ENCODE measurements around the gene USP6NL.

The USP6NL gene

GRCh38 chr10:11593612-11594011 lies 17.8 kb downstream of the USP6NL start:
- DNase-seq (ENCODE audit: low spot score): no peak

- no peak for DNase-seq (ENCODE audit: low spot score)
These were observed 21.7 kb downstream of the USP6NL start for GRCh38 chr10:11589738-11590137.

GRCh38 chr10:11588873-11589574 lies 22.4 kb downstream of the USP6NL start:
- no peak for DNase-seq (ENCODE audit: low spot score)

- DNase-seq (ENCODE audit: low spot score): no peak
These were observed 23.7 kb downstream of the USP6NL start for GRCh38 chr10:11587722-11588259.

GRCh38 chr10:11586170-11586569 lies 25.3 kb downstream of the USP6NL start:
- no peak for DNase-seq (ENCODE audit: low spot score)

- no peak for DNase-seq (ENCODE audit: low spot score)
These were observed 30.2 kb downstream of the USP6NL start for GRCh38 chr10:11581213-11581612.

GRCh38 chr10:11579885-11580284 lies 31.6 kb downstream of the USP6NL start:
- DNase-seq (ENCODE audit: low spot score): no peak

- no peak for DNase-seq (ENCODE audit: low spot score)
These were observed 32.6 kb downstream of the USP6NL start for GRCh38 chr10:11578802-11579255.

- DNase-seq (ENCODE audit: low spot score): no peak
These were observed 35.2 kb downstream of the USP6NL start for GRCh38 chr10:11576092-11576809.

- DNase-seq (ENCODE audit: low spot score): no peak
These were observed 38.0 kb downstream of the USP6NL start for GRCh38 chr10:11573497-11573896.

GRCh38 chr10:11570751-11571150 lies 40.7 kb downstream of the USP6NL start:
- no peak for DNase-seq (ENCODE audit: low spot score)

GRCh38 chr10:11569471-11569870 lies 42.0 kb downstream of the USP6NL start:
- no peak for DNase-seq (ENCODE audit: low spot score)

GRCh38 chr10:11568578-11568977 lies 42.9 kb downstream of the USP6NL start:
- no peak for DNase-seq (ENCODE audit: low spot score)

GRCh38 chr10:11564741-11565140 lies 46.7 kb downstream of the USP6NL start:
- no peak for DNase-seq (ENCODE audit: low spot score)

GRCh38 chr10:11563936-11564335 lies 47.5 kb downstream of the USP6NL start:
- DNase-seq (ENCODE audit: low spot score): no peak

- no peak for DNase-seq (ENCODE audit: low spot score)
These were observed 48.6 kb downstream of the USP6NL start for GRCh38 chr10:11562888-11563287.

GRCh38 chr10:11560076-11560709 lies 51.3 kb downstream of the USP6NL start:
- no peak for DNase-seq (ENCODE audit: low spot score)

- no peak for DNase-seq (ENCODE audit: low spot score)
These were observed 53.5 kb downstream of the USP6NL start for GRCh38 chr10:11557967-11558366.

- DNase-seq (ENCODE audit: low spot score): no peak
These were observed 53.9 kb downstream of the USP6NL start for GRCh38 chr10:11557513-11557912.

- no peak for DNase-seq (ENCODE audit: low spot score)
These were observed 55.9 kb downstream of the USP6NL start for GRCh38 chr10:11555556-11555955.

GRCh38 chr10:11553773-11554381 lies 57.6 kb downstream of the USP6NL start:
- DNase-seq (ENCODE audit: low spot score): no peak

GRCh38 chr10:11551916-11552602 lies 59.4 kb downstream of the USP6NL start:
- peak; percentile 94 for DNase-seq (ENCODE audit: low spot score)
